ENCODE measurements around the gene TESK2.

DNA sequence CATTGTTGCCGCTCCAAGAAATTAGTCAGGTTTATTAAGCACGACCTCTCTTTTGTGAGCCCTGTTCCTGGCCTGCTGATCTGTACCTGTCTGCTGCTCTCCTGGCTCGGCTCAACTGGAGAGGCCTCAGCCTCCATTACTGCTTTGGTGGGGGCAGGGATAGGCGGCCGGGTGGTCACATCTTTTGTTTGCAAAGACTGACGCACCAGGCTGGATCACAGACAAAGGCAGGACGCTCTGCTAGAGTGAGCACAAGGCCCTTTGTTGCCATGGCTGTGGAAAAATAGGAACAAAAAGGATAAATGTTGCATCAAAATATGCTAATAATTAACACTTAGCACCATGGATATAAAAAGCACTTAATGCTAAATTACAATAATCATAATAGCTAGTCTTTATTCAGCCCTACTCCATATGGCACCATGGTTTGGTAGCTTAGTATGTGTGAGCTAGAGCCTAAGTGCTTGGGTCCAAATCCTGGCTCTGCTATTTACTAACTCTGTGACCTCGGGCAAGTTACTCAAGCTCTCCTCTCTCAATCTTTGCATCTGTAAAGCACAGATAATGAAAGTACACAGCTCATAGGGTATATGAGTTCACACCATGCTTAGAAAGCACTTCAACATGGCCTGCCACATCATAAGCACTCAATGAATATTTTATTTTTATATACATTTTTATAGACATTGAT lies 193.2 kb downstream of the TESK2 start:
- TF ChIP-seq POLR2AphosphoS5 (IDR thresholded peaks at IDR 0.05), result no peak
- TF ChIP-seq, protein P1, sequence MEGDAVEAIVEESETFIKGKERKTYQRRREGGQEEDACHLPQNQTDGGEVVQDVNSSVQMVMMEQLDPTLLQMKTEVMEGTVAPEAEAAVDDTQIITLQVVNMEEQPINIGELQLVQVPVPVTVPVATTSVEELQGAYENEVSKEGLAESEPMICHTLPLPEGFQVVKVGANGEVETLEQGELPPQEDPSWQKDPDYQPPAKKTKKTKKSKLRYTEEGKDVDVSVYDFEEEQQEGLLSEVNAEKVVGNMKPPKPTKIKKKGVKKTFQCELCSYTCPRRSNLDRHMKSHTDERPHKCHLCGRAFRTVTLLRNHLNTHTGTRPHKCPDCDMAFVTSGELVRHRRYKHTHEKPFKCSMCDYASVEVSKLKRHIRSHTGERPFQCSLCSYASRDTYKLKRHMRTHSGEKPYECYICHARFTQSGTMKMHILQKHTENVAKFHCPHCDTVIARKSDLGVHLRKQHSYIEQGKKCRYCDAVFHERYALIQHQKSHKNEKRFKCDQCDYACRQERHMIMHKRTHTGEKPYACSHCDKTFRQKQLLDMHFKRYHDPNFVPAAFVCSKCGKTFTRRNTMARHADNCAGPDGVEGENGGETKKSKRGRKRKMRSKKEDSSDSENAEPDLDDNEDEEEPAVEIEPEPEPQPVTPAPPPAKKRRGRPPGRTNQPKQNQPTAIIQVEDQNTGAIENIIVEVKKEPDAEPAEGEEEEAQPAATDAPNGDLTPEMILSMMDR (IDR thresholded peaks at IDR 0.05), result no peak
